HG03378 (cell line): ENCODE data around the gene POLR2A.

Experiments
- ATAC-seq: cut with Tn5 transposase; IDR thresholded peaks from one replicate; pipeline ENCODE4 v1.9.1; 2021; ENCODE audit warnings: mild to moderate bottlenecking, moderate library complexity; ENCODE audit not compliant: unreplicated experiment

Gene POLR2A

GRCh38 chr17:7502171-7502847, 18.1 kb downstream of the POLR2A start:
- ATAC-seq, result no peak

GRCh38 chr17:7502987-7503386, 18.8 kb downstream of the POLR2A start:
- no peak for ATAC-seq

DNA sequence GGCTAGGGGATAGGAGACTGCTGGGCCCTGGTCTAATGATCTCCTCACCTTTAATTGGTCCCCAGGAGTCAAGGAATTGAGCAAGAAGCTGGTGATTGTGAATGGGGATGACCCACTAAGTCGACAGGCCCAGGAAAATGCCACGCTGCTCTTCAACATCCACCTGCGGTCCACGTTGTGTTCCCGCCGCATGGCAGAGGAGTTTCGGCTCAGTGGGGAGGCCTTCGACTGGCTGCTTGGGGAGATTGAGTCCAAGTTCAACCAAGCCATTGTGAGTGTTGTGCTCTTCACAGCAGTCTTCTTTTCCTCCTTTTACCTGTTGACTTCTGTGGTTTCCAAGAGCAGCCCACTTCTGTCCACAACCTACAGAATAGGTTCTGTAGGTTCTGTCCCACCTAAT, 19.4 kb downstream of the POLR2A start:
- ATAC-seq, result no peak

GRCh38 chr17:7508145-7508544, 24.0 kb downstream of the POLR2A start:
- ATAC-seq, result no peak

- ATAC-seq, result no peak
Observed at GRCh38 chr17:7508846-7509245, 24.7 kb downstream of the POLR2A start.

DNA sequence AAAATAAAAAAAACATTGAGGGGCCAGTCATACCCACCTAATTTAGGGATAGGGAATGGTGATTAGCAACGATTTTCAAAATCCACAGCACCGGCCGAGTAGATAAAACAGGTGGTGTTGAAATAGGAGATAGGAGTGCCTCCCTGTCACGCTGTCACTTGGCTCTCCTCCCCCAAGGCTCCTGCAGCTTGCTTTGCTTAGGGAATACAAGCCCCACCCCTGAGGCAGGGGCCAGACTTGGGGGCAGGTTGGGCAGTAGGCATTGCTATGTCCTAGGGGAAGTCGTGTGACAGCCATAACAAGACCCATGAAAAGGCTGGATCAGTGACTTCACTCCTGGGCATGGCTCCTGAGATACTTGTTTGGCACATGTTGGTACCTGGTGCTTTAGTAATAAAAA, 25.8 kb downstream of the POLR2A start:
- no peak for ATAC-seq

- no peak for ATAC-seq
Observed at GRCh38 chr17:7511108-7511507, 26.9 kb downstream of the POLR2A start.

DNA sequence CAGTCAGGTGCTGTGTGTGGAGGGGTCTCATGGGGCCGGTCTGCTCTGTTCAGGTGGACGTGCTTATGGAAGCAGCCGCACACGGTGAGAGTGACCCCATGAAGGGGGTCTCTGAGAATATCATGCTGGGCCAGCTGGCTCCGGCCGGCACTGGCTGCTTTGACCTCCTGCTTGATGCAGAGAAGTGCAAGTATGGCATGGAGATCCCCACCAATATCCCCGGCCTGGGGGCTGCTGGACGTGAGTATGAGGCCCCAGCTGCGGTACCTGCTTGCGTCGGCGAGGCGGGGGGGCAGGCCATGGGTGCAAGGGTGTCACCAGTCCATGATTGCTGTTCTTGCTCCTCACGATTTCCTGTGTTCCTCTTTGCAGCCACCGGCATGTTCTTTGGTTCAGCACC, 27.9 kb downstream of the POLR2A start:
- no peak for ATAC-seq

DNA sequence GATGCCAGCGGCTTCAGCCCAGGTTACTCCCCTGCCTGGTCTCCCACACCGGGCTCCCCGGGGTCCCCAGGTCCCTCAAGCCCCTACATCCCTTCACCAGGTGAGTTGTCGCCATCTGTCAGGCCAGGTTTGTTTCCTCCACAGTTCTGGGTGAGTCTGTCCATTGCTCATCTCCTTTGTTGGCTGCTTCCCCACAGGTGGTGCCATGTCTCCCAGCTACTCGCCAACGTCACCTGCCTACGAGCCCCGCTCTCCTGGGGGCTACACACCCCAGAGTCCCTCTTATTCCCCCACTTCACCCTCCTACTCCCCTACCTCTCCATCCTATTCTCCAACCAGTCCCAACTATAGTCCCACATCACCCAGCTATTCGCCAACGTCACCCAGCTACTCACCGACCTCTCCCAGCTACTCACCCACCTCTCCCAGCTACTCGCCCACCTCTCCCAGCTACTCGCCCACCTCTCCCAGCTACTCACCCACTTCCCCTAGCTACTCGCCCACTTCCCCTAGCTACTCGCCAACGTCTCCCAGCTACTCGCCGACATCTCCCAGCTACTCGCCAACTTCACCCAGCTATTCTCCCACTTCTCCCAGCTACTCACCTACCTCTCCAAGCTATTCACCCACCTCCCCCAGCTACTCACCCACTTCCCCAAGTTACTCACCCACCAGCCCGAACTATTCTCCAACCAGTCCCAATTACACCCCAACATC, 28.8 kb downstream of the POLR2A start:
- no peak for ATAC-seq

- ATAC-seq, result no peak
Observed at GRCh38 chr17:7513850-7514419, 29.8 kb downstream of the POLR2A start.

DNA sequence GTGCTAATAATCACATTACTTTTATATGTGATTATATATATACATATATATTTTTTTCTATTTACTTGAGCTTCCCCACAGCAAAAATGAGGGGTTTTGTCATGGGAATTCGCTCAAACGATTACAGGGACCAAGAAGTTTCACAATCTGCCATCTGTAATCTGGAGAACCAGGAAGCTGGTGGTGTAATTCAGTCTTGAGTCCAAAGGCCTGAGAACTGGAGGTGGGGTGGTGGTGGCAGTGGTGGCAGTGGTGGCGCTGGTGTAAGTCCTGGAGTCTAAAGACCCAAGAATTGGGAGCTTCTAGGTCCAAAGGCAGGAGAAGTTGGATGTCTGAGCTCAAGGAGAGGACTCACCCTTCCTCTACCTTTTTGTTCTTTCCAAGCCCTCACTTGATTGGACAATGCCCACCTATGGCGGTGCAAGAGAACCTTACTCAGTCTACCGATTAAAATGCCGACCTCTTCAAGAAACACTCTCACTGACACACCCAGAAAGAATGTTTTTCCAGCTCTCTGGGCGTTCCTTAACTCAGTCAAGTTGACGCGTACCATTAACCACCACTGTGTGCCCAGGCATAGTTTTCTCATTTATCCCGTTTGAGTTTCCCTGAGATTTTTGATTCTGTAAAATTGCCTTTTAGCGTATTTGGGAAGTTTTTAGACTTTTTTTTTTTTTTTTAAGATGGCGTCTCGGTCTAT, 31.9 kb downstream of the POLR2A start:
- no peak for ATAC-seq

DNA sequence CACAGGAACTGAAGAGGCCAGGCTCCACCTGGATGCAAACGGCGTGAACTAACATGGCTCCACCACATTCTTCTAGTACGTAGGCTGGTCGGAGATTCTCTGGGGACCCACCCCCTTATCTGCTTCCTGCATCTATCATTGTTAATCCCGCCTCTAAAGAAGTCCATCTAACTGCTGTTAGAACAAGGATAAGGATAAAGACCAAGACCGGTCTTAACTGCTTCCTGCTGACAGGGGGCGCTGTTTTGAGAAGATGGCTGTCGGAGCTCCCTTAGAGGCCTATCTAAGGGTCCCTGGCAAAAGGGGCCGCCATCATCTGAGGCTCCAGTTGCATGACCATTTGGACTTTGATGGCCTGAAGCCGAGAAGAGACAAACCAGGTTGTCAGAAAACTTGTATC, 38.9 kb downstream of the POLR2A start:
- ATAC-seq, result no peak

DNA sequence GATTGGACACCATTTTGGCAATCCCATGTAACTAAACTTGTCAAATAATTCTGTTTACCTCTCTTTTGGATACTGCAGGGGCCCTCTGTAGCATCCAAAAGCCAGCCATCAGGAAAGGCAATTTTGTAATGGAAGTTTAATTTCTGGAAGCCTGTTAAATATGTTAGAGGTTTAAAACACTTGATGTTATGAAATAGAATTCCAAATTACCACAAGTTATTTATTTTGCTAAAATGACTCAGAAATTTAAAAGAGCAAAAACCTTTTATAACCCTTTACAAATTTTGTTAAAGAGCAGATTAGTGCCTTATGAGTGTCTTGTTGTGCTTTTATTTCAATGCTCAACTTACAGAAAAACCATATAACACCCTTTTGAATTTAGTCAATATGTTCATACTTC, 44.7 kb downstream of the POLR2A start:
- ATAC-seq, result no peak

GRCh38 chr17:7530023-7530900, 46.1 kb downstream of the POLR2A start:
- no peak for ATAC-seq

DNA sequence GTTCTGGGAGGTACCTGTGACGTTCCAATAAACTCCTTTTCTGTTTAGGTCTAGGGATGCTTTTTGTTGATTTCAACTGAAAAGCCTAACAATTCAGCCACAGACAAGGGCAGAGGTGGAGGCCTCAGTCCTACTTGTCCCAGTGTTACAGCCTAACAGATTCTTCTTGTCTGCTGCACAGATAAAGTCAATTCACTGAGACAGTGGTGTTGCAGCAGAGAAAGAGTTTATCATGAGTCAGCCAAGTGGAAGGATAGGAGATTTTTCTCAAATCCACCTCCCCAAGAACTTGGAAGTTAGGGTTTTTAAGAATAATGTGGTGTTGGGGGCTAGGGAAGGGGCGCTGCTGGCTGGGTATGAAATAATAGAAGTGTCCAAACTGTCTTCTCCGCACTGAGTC, 53.9 kb downstream of the POLR2A start:
- ATAC-seq, result no peak

GRCh38 chr17:7538891-7539545, 54.9 kb downstream of the POLR2A start:
- ATAC-seq, result no peak

DNA sequence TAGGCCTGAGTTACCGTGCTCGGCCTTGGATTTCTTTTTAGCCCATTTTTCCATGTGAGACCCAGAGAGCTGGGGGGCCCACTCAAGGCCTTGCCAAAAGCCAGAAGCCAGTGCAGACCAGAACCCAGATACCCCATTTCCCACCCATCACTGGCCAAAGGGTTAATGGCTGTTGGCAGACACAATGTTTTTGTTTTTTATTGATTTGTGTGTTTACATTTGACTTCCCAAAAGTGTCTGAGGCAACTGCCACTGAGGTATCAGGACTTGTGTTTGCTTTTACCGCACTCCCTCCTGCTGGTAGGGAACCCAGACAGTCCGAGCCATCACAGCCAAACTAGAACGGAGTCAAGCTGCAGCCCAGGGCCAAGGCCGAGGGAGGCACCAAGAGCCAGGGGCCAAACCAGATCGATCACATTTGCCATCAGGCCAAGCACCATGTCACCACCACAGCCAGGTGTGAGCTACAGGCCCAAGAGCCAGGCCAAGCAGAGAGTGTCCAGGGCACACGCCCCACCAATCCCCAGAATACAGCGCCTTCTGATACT, 57.0 kb downstream of the POLR2A start:
- no peak for ATAC-seq

DNA sequence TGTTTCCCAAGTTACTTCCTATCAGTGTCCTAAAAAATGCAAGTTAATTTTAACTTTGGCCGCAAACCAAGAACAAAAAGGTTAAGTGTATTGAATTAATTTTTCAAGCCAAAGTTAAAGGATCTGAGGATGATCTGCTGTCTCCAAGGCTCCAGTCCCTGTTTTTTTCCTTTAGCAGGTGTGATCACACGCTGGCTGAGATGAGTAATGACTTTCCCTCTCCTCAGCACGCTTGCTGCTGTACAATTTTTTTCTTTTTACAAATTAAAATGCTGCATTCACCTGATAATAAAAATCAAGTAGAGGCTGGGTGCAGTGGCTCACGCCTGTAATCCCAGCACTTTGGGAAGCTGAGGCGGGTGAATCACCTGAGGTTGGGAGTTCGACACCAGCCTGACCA, 60.7 kb downstream of the POLR2A start:
- no peak for ATAC-seq

GRCh38 chr17:7548585-7549400, 64.6 kb downstream of the POLR2A start, which contains the start of gene TNFSF12:
TNFSF12 (plus strand) TSS chr17:7549058; CDS start chr17:7549154, 96 bp downstream.
- no peak for ATAC-seq
